GM12865 (cell line): ENCODE results near the gene CKMT2.

ENCODE experiments used
- DNase-seq: peaks from one replicate; pipeline ENCODE4 v3.0.0; 2010; ENCODE audit warnings: low read depth
- H3K4me3 ChIP-seq: 2 replicates; pipeline ENCODE4 v1.5.1; 2011; ENCODE audit warnings: mild to moderate bottlenecking, low read depth, low read length, control low read depth
- TF ChIP-seq, protein P1 (sequence below): IDR thresholded peaks from 2 replicates; pipeline ENCODE4 v1.5.1; 2011; ENCODE audit warnings: low read length, control low read depth, low read depth, inconsistent platforms; ENCODE audit not compliant: insufficient read depth; ENCODE audit errors: missing control alignments

CKMT2 gene

DNA sequence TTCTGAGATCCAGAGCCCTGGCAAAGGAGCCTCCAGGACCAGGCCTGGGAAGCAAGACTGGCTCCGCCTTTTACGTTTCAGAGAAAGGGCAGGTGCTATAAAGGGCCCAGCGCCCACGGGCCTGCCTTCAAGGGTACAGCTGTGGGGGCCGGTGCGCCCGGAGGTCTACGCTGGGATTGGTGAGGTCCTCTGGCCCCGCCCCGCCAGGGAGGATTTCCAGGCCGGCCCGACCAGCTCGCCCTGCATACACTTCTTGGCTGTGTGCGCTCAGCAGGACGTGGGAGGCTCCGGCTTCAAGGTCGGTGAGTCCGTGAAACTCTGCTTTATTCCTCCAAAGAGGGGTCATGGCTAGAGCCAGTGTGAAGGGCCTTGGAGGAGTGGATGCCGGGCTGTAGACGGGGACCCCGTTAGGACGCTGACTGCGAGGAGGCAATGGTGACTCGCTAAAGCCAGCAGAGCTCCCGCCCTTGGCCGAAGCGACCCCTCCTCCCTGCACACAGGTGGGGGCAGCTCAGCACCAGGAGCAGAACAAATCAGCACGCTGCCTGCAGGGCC lies at the start of gene CKMT2:
Gene CKMT2 (plus strand): TSS at position 243 of the 555 bp plus-strand sequence. CDS start 17,811 bp downstream, outside the sequence.
- H3K4me3 ChIP-seq, result no peak within 1 kb of the TSS
- TF ChIP-seq, protein P1, sequence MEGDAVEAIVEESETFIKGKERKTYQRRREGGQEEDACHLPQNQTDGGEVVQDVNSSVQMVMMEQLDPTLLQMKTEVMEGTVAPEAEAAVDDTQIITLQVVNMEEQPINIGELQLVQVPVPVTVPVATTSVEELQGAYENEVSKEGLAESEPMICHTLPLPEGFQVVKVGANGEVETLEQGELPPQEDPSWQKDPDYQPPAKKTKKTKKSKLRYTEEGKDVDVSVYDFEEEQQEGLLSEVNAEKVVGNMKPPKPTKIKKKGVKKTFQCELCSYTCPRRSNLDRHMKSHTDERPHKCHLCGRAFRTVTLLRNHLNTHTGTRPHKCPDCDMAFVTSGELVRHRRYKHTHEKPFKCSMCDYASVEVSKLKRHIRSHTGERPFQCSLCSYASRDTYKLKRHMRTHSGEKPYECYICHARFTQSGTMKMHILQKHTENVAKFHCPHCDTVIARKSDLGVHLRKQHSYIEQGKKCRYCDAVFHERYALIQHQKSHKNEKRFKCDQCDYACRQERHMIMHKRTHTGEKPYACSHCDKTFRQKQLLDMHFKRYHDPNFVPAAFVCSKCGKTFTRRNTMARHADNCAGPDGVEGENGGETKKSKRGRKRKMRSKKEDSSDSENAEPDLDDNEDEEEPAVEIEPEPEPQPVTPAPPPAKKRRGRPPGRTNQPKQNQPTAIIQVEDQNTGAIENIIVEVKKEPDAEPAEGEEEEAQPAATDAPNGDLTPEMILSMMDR, result no peak
- DNase-seq, result no peak

GRCh38 chr5:81183811-81184748 lies 49.0 kb upstream of the CKMT2 start:
- DNase-seq, result no peak
- no peak overlapping the region for H3K4me3 ChIP-seq
- TF ChIP-seq, protein P1, result no peak

- H3K4me3 ChIP-seq, result no peak overlapping the region
- TF ChIP-seq, protein P1, result no peak
- no peak for DNase-seq
Observed at GRCh38 chr5:81184749-81185110, 48.4 kb upstream of the CKMT2 start.

- peak; percentile 30 for DNase-seq
- H3K4me3 ChIP-seq, result no peak overlapping the region
- TF ChIP-seq, protein P1, result no peak
Observed at GRCh38 chr5:81187885-81188284, 45.2 kb upstream of the CKMT2 start.

DNA sequence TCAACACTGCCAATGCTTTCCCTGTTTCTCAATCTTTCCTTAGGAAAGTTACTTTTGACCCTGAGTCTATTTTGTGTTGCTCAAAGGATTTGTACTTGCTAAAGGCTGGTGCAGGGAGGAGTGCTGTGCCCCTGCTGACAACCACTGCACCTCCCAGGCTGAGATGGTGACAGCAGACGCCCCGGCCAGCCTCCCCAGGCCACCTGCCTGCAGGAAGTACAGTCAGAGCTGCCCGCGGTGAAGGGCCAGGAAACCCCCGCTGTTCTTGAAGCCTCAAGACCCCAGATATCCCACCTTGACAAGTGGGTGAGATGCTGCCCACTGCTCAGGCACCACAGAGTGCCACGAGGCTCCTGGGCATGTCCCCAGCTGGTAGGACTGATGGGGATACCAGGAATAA lies 44.2 kb upstream of the CKMT2 start:
- DNase-seq, result peak; percentile 40
- TF ChIP-seq, protein P1, result no peak
- no peak overlapping the region for H3K4me3 ChIP-seq

DNA sequence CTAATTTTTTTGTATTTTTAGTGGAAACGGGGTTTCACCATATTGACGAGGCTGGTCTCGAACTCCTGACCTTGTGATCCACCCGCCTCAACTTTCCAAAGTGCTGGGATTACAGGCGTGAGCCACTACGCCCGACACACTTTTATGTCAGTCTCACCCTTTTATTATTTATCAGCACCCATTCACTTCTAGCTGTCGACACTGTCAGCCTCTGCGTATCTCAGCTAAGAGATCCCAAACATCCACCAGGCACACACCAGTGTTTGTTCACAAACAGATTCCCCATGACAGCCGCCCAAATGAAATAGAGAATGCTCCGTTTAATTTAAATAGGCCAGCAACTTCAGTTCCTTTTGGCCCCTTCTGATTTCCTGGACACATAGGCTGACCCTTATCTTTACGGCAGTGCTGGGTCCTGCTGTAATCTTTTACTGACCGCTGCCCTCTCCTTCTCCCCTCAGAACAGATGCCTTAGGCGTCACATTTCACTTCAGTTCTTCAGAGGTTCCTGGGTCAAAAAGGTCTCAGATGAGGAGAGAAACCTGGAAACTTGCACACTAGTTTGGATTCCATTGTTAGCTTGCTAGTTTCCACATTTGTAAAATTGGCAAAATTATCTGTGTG lies 43.1 kb upstream of the CKMT2 start:
- DNase-seq, result no peak
- H3K4me3 ChIP-seq, result no peak overlapping the region
- TF ChIP-seq, protein P1, result no peak
